ENCODE data around the gene CDKAL1.

Gene CDKAL1

DNA sequence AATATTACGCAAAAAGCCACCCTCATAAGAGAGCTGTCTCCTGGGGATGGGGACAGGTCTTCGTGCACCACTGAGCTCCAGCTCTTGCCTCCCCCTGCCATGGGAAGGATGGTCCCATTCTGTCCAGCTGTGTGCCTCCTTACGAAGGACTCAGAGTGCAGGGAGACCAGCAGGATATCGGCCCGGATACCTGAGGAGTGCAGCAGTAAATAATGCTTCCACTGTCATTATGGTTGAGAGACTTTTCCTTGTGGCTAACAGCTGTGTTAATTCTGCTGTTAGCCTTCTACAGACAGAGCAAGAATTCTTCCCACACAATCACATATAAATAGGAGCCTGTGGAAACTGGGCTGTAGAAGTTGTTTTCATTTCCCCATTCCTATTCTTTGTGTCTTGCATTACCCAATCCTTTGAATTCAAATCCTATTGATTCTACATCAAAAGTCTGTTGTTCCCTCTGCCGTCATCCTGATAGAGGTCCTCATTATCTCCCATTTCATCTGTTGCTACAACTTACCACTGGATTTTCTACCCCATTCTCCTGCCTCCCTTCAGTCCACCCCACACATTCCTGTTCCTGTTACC, 694.7 kb downstream of the CDKAL1 start:
- Histone ChIP-seq H3K4me2 (no peak overlapping the region), H3K27ac (no peak overlapping the region), H3K4me1 (ENCODE audit: low read depth, poor library complexity, severe bottlenecking) (no peaks in the 10 kb centered on the region), H4K20me1 (ENCODE audit: insufficient read depth) (no peaks in the 10 kb centered on the region), H2AFZ (ENCODE audit: low read depth) (no peak overlapping the region), H3K79me2 (ENCODE audit: insufficient read depth, low read depth) (no peaks in the 10 kb centered on the region), H3K4me3 (IDR thresholded peaks at IDR 0.05; ENCODE audit: insufficient read depth, low read depth, low read length) (no peak overlapping the region), H3K27me3 (ENCODE audit: insufficient read depth, low read depth) (no peaks in the 10 kb centered on the region), H3K36me3 (ENCODE audit: insufficient read depth) (no peaks in the 10 kb centered on the region), H3K9ac (no peak overlapping the region)
- TF ChIP-seq, protein P1, sequence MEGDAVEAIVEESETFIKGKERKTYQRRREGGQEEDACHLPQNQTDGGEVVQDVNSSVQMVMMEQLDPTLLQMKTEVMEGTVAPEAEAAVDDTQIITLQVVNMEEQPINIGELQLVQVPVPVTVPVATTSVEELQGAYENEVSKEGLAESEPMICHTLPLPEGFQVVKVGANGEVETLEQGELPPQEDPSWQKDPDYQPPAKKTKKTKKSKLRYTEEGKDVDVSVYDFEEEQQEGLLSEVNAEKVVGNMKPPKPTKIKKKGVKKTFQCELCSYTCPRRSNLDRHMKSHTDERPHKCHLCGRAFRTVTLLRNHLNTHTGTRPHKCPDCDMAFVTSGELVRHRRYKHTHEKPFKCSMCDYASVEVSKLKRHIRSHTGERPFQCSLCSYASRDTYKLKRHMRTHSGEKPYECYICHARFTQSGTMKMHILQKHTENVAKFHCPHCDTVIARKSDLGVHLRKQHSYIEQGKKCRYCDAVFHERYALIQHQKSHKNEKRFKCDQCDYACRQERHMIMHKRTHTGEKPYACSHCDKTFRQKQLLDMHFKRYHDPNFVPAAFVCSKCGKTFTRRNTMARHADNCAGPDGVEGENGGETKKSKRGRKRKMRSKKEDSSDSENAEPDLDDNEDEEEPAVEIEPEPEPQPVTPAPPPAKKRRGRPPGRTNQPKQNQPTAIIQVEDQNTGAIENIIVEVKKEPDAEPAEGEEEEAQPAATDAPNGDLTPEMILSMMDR (conservative IDR thresholded peaks at IDR 0.05; ENCODE audit: low read depth, low read length), result no peak

DNA sequence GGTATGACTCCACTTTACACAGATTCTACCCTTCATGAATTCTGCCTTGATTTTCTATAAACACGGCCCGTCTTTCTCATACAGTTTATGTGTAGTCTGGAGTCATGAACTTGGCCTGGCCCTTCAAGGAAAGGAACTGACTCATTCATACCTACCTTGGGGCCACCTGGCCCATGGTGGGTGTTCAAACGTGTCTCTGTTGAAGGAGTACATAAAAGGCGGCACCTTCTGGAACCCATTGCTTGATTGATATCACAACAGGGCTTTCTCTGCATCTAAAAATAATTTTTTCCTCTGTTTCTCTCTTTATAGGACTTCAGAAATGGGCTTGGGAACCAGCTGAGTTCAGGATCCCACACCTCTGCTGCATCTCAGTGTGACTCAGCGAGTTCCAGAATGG, 696.3 kb downstream of the CDKAL1 start:
- no peaks in the 10 kb centered on the region for H3K79me2 ChIP-seq (ENCODE audit: insufficient read depth, low read depth)
- no peaks in the 10 kb centered on the region for H3K27me3 ChIP-seq (ENCODE audit: insufficient read depth, low read depth)

DNA sequence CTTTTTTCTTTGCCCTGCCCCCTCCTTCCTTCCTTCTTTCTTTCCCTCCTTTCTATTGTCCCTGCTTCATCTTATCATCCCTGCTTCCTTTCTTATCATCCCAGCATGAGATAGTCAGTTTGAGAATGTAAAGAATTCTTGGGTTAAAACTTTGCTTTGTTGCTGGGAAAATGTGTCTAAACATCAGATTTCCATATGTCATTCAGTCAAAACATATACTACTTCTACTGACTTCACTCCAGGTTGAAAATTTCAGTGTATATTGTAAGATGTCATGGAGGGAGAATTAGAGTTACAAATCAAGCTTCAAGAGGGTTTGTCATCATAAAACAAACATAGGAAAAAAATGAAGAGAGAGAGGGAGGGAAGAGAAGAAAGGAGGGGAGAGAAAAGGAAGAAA, 700.9 kb downstream of the CDKAL1 start:
- Histone ChIP-seq H2AFZ (ENCODE audit: low read depth) (no peak overlapping the region), H3K27ac (no peak overlapping the region), H3K79me2 (ENCODE audit: insufficient read depth, low read depth) (no peaks in the 10 kb centered on the region), H3K36me3 (ENCODE audit: insufficient read depth) (no peaks in the 10 kb centered on the region), H3K9ac (no peak overlapping the region), H3K27me3 (ENCODE audit: insufficient read depth, low read depth) (no peaks in the 10 kb centered on the region), H3K4me2 (no peak overlapping the region), H3K4me3 (IDR thresholded peaks at IDR 0.05; ENCODE audit: insufficient read depth, low read depth, low read length) (no peak overlapping the region), H3K4me1 (ENCODE audit: low read depth, poor library complexity, severe bottlenecking) (no peaks in the 10 kb centered on the region), H4K20me1 (ENCODE audit: insufficient read depth) (no peaks in the 10 kb centered on the region)
- TF ChIP-seq, protein P1 (conservative IDR thresholded peaks at IDR 0.05; ENCODE audit: low read depth, low read length), result no peak

More for the DNA sequence above, 696.3 kb downstream of the CDKAL1 start:
- H3K36me3 ChIP-seq (ENCODE audit: insufficient read depth), result no peaks in the 10 kb centered on the region
- H3K4me1 ChIP-seq (ENCODE audit: low read depth, poor library complexity, severe bottlenecking), result no peaks in the 10 kb centered on the region
- H4K20me1 ChIP-seq (ENCODE audit: insufficient read depth), result no peaks in the 10 kb centered on the region
- no peak overlapping the region for H3K9ac ChIP-seq
- no peak overlapping the region for H3K27ac ChIP-seq
- H3K4me3 ChIP-seq (IDR thresholded peaks at IDR 0.05; ENCODE audit: insufficient read depth, low read depth, low read length), result no peak overlapping the region
- H3K4me2 ChIP-seq, result no peak overlapping the region
- TF ChIP-seq, protein P1 (conservative IDR thresholded peaks at IDR 0.05; ENCODE audit: low read depth, low read length), result no peak
- H2AFZ ChIP-seq (ENCODE audit: low read depth), result no peak overlapping the region

DNA sequence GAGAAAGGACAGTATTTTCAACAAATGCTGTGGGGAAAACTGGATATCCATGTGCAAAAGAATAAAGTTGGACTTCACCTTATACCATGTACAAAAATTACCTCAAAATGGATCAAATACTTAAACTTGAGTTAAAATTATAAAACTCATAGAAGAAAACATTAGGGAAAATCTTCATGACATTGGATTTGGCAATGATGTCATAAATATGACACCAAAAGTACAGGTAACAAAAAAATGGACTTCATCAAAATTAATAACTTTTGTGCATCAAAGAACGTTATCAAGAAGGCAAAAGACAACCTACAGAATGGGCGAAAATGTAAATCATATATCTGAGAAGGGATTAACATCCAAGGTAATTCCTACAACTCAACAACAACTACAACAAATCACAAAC, 704.0 kb downstream of the CDKAL1 start:
- no peak overlapping the region for H2AFZ ChIP-seq (ENCODE audit: low read depth)
- no peaks in the 10 kb centered on the region for H3K79me2 ChIP-seq (ENCODE audit: insufficient read depth, low read depth)
- H3K4me2 ChIP-seq, result no peak overlapping the region
- H3K4me3 ChIP-seq (IDR thresholded peaks at IDR 0.05; ENCODE audit: insufficient read depth, low read depth, low read length), result no peak overlapping the region
- no peaks in the 10 kb centered on the region for H3K27me3 ChIP-seq (ENCODE audit: insufficient read depth, low read depth)
- H3K9ac ChIP-seq, result no peak overlapping the region
- TF ChIP-seq, protein P1 (conservative IDR thresholded peaks at IDR 0.05; ENCODE audit: low read depth, low read length), result no peak
- H3K4me1 ChIP-seq (ENCODE audit: low read depth, poor library complexity, severe bottlenecking), result no peaks in the 10 kb centered on the region
- H3K36me3 ChIP-seq (ENCODE audit: insufficient read depth), result no peaks in the 10 kb centered on the region
- no peak overlapping the region for H3K27ac ChIP-seq
- H4K20me1 ChIP-seq (ENCODE audit: insufficient read depth), result no peaks in the 10 kb centered on the region
